Hematopoietic multipotent progenitor cell (in vitro differentiated cells): ENCODE results near the gene TXLNB. TPM values are rescaled to one million over a fixed set of nuclear protein-coding genes. Genes with fewer than 3 reads are reported as not detected.
"Not testable (repeated sequence)": the region's sequence is repeated elsewhere in the genome, so short reads cannot be mapped to it uniquely, and the experiment has no call there.

ENCODE experiments used
- DNase-seq, 3 donors: peaks; one replicate each; pipeline ENCODE4 v3.0.0-alpha.2; 2011 to 2015; ENCODE audit warnings: low read depth in 2 of 3, low spot score in 2 of 3
- total RNA-seq: library from RNA; depleted of rRNA; stranded (reverse); fragments of >200 nt; gene quantifications from one replicate; pipeline ENCODE4 v1.2.3, GENCODE V29; 2012

TXLNB gene
- total RNA-seq, 1 donor = 0.81 TPM

GRCh38 chr6:139313229-139313628 lies 21.4 kb upstream of the TXLNB start:
- no peak for DNase-seq

GRCh38 chr6:139311831-139312230 lies 20.0 kb upstream of the TXLNB start:
- no peak for DNase-seq

GRCh38 chr6:139308936-139309603 lies 17.3 kb upstream of the TXLNB start:
- no peak for DNase-seq

- DNase-seq = peak in 1 of 3 donors; percentile 43
Observed at GRCh38 chr6:139308286-139308916, 16.6 kb upstream of the TXLNB start.

GRCh38 chr6:139306291-139306981 lies 14.6 kb upstream of the TXLNB start:
- DNase-seq = no peak

GRCh38 chr6:139303185-139303584 lies 11.4 kb upstream of the TXLNB start:
- DNase-seq = no peak

GRCh38 chr6:139297921-139298320 lies 6.1 kb upstream of the TXLNB start:
- no peak for DNase-seq

GRCh38 chr6:139296927-139297326 lies 5.1 kb upstream of the TXLNB start:
- DNase-seq = peak in 1 of 3 donors; percentile 64

GRCh38 chr6:139295901-139296300 lies 4.1 kb upstream of the TXLNB start:
- peak in 1 of 3 donors; percentile 43 for DNase-seq

- DNase-seq = no peak
Observed at GRCh38 chr6:139294090-139294489, 2.3 kb upstream of the TXLNB start.

GRCh38 chr6:139293230-139293629 lies 1.4 kb upstream of the TXLNB start:
- DNase-seq = not testable (repeated sequence)

GRCh38 chr6:139290787-139291311 lies 949 bp downstream of the TXLNB start:
- peak; percentile 44 to 96 (median 85) for DNase-seq

- DNase-seq = no peak
Observed at GRCh38 chr6:139289233-139289632, 2.6 kb downstream of the TXLNB start.

GRCh38 chr6:139288496-139289040 lies 3.2 kb downstream of the TXLNB start:
- no peak for DNase-seq

GRCh38 chr6:139287868-139288267 lies 3.9 kb downstream of the TXLNB start:
- no peak for DNase-seq

GRCh38 chr6:139286438-139286837 lies 5.4 kb downstream of the TXLNB start:
- not testable (repeated sequence) for DNase-seq

- DNase-seq = no peak
Observed at GRCh38 chr6:139285590-139285989, 6.2 kb downstream of the TXLNB start.

GRCh38 chr6:139284789-139285188 lies 7.0 kb downstream of the TXLNB start:
- DNase-seq = no peak

GRCh38 chr6:139282684-139283083 lies 9.1 kb downstream of the TXLNB start:
- no peak for DNase-seq

GRCh38 chr6:139278190-139278589 lies 13.6 kb downstream of the TXLNB start:
- no peak for DNase-seq

GRCh38 chr6:139277587-139277986 lies 14.2 kb downstream of the TXLNB start:
- no peak for DNase-seq
